GM19099 (cell line): Measurements from ENCODE around the gene DENND1A.

Experiments used
- POLR2A ChIP-seq: IDR thresholded peaks from 3 replicates; pipeline ENCODE4 v1.6.1; 2011; ENCODE audit warnings: low read depth; ENCODE audit not compliant: insufficient read length; ENCODE audit errors: extremely low read depth

Gene DENND1A

DNA sequence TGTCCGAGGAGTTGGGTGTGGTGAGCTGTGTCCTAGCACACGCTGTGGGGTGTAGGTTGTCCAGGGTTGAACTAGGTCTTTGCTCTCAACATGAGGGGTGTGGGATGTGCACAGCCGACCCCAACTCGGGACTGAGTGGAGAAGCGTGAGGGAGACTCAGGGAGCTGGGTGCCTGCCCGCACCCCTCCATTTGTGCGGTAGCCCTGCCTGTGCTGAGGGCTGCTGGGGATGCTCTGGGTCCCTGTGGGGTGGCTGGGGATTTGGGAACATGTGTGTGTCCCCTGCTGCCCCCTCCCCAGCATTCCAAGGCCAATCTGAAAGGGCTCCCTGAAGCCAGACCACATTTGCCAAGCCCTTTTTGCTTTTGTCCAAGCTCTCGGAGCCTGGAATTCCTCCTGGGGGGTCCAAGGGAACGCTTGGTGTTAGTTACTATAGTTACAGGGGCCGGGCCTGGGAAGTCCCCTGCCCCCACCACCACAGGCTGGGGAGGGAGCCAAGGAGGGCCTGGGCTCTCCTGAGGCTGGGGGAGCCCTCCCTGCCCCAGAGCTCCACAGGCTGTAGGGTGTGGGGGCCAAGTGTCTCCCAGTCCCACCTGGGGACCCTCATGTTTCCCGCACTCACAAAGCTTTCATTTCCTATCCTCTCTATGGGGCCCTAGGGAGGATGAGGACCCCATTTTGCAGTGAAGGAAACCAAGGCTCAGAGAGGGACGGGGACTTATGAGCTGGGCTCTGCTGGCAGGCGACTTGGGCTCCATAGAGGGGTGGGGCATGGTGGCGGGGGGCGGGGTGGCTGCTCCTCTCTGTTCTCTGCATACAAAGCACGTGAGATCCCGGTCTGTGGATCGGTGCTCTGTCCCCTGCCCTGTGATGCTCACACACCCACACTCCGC, 572.8 kb downstream of the DENND1A start:
- TF ChIP-seq POLR2A: no peak

DNA sequence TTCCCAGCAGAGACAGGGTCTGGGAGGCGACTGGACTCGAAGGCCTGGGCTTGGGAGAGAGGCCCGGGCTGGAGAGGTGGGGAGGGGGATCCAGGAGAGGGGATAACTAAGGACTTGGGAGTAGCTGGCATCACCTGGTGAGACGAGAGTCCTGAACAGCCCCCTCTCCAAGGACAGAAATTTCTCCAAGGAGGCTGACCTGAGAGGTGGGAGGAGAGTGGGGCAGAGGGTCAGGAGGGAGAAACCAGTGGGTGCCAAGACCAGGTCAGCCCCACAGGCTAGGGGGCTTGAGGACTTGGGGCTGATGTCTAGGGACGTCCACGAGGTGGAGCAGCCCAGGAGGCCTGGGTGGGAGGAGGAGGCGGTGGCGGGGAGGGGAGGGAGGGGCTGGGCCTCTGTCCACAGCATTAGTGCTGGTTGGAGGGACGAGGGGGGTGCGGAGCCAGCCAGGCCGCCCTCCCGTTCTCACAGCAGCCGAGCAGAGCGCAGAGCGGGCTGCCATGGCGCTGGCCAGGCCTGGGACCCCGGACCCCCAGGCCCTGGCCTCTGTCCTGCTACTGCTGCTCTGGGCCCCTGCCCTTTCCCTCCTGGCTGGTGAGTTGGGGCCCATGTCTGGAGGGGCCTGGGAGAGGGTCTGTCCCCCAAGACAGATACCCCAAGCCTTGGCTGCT, 574.0 kb downstream of the DENND1A start, which contains the start of gene CRB2:
Gene CRB2 (plus strand): TSS at position 437 of the 671 bp plus-strand sequence. CDS start 64 bp downstream, at position 501.
- TF ChIP-seq POLR2A: no peak

DNA sequence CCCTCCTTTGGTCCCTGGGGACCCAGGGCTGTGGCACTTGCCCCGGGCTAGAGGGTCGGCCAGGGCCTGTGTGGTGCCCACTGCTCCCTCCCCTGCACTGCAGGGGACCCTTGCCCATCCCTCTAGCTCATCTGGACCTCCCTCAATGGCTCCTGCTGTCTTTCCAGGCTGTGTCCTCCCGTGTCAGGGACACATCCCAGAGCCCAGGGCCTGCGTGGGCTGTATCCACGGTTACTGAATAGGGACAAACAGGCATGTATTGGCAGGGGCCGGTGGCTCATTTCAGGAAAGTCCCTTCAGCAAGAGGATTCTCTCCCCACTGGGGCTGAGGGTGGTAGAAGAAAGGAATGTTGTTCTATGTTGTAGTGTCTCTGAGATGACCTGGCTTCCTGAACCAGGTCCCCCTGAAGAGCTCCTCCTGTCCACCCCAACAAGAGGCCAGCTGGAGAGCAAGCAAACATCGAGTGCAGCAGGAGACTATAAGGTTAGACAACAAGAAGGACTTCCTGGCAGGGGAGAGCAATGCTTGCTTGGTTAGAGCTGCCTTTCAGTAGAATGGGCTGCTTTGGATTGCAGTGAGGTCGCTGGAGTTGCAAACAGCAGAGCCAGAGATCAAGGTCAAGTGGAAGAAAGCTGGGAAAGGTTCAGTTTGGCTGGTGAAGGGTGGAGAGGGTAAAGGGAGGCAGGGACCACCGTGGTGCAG, 575.0 kb downstream of the DENND1A start:
- no peak for TF ChIP-seq POLR2A

DNA sequence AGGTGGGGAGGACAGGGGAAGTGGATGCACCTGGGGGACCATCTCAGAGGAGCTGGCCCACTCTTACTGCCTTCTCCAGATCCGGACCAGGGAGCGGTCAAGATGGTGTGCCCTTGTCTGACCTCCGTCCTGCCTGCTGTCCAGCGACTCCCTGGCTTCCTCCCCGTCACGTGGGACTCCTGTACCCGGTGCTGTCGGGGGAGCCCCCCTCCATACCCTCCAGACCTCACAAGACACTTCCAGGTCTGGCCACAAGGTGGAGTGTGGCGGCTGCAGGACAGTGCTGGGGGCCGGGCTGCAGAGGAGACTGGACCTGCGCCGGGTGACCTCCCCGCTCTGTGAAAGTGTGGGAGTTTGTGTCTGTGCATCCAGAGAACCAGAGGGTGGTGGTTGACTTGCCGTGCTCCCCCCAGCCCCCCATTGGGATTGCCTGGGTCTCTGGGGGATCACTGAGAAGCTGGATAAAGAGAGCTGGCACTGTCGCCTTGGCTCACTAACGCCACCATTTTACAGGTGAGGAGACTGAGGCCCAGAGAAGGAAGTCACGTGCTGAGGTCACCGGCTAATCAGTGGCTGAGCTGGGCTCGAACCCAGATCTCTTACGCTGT, 575.8 kb downstream of the DENND1A start:
- no peak for TF ChIP-seq POLR2A

DNA sequence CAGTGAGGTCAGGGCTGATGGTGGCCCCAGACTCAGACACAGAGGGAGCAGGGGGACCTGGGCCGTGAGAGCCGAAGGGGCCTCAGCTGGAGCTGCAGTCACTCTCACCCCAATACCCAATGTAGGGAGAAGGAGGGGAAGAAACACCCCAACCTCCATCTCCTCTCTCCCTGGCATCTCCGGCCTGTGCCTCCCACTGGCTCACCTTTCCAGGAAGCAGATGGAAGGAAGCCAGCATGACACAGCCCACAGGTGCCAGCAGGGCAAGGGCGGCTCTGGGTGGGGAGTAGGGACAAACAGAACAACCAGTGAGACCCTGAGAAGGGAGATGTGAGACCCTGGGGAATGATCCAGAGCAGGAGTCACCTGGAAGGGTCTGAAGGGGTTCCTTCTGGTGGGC, 576.9 kb downstream of the DENND1A start:
- TF ChIP-seq POLR2A: no peak

DNA sequence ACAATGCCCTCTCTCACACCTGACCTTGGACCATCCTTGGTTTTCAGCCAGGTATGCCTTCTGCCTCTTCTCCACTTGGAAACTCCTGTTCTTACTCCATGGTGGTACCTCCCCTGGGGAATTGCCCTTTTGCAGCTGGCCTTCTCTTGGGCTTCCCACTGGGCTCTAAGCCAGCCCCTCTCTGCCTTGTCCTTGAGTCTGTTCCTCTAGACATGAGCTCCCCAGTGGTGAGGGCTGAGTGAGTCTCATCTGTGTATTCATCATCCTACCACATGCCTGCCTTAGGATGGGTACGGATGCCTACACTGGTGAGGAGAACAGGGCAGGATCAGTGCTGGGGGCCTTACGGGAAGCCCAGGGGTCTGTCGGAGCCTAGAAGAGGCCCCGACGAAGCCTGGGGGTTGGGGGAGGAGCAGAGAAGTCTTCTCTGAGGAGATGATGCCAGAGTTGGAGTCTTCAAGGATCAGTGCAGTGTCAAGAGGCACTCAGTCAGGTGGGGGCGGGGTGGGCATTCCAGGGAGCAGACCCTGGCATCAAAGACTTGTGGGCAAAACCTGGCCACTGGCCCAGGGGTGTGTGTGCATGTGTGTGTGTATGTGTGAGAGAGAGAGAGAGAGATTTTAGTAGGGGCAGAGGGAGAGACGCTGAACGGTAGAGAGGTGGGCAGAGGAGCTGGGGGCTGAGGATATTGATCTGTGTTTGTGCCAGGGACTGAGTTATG, 579.2 kb downstream of the DENND1A start:
- no peak for TF ChIP-seq POLR2A

DNA sequence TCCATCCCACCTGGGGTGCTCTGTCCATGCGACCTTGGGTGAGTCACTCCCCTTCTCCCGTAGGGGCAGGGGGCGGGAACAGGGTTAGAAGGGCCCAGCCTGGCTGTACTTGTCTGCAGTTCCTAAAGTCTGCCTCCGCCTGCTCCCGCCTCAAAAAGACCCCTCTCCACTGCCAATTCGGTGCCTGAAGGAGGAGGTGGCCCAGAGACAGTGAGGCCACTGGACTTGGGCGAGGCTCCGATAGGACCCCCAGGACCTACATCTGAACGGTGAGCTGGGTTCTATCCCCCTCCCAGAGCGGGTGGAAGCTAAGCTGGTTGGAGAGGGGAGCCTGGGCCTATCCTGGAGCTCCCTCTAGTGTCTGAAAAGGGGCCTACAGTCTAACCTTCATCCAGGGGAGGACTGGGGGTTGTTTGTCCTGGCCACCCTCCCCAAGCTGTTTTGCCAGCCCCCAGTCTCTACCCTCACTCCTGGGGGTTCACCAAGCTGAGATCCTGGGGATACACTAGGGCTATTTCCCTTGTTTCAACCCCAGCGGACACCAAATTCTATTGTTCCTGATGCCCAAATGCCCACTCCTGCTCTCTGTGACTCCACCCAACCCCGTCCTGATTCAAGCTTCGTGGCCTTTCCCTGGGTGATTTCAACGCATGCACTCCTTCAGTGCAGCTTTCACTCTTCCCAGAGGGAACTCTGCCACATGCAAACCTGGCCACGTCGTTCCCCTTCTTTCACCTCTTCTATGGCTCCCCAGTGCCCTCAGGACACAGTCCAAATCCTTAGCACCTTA, 580.0 kb downstream of the DENND1A start:
- no peak for TF ChIP-seq POLR2A

DNA sequence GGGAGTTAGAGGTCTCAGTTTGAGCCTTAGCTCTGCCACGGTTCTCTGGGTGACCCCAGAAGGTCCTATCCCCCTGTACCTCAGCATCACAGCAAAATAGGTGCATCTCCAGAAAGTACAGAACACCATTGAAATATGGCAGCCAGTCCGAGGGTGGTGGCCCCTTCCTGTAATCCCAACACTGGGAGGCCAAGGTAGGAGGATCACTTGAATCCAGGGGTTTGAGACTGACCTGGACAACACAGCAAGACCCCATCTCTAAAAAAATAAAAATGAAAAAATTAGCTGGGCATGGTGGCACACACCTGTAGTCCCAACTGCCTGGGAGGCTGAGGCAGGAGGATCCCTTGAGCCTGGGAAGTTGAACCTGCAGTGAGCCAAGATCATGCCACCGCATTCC, 580.9 kb downstream of the DENND1A start:
- no peak for TF ChIP-seq POLR2A

DNA sequence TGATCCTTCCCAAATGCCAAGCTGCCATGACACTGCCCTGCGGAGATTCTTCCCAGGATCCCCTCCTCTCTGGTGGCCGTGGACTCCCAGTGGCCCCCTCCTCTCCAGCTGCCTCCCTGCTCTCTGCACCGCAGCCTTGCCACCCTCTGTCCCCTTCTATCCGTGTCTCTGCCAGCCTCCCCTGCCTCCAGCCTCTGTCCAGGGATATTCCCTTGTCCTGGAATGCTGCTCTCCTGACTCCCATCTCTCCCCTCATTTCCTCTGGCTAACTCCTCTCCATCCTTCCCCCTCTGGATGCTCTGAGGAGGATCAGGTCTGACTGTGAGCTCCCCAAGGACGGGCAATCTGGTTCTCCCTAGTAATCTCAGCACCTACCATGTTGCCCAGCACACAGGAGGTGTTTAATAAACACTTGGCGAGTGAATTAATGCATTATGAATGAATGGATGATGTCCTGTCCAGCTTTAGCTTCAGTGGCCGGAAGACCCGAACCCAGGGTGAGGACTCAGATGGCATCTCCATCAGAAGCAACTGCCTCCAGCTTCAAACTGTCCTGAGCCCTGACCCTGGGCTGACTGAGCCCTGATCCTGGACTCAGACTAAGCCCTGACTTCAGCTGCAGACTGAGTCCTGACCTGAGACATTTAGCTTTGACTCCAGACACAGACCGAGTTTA, 581.5 kb downstream of the DENND1A start:
- TF ChIP-seq POLR2A: no peak

DNA sequence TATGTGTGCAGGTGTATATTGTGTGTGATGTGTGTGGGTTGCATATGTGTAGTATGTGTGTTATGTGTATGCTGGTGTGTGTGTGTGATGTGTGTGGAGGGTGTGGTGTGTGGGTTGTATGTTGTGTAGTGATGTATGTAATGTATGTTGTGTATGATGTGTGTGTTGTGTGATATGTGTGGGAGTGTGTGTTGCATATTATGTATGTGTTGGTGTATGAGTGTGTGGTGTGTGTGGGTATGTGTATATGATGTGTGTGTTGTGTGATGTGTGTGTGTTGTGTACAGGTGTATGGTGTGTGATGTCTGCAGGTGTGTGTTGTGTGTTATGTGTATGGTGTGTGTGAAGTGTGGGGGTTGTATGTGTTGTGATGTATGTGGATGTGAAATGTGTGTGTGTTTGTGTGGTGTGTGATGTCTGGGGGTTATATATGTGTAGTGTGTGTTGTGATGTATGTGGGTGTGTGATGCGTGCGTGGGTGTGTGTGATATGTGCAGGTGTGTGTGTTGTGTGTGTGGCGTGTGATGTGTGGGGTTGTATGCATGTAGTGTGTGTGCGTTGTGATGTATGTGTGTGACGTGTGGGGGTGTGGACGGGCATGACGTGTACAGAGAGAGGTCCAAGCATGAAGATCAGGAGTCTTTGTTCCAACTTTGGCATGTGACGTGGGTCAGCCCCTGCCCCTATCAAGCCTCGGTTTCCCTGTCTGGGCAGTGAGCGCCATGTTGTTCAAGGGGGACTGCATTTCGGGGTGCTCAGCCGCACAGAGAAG, 582.5 kb downstream of the DENND1A start:
- TF ChIP-seq POLR2A: no peak

DNA sequence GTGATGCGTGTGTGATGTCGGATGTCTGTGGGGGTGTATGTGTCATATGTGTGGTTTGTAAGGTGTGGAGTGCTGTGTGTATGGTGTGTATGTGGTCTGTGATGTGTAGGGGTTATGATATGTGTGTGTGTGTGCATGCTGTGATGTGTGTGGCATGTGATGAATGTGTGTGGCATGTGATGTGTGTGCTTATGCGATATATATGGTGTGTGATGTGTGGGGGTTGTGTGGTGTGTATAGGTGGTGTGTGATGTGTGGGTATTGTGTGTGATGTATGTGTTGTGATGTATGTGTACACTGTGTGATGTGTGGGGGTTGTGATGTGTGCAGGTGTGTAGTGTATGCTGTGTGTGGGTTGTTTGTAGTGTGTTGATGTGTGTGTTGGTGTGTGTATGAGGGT, 583.1 kb downstream of the DENND1A start:
- no peak for TF ChIP-seq POLR2A

DNA sequence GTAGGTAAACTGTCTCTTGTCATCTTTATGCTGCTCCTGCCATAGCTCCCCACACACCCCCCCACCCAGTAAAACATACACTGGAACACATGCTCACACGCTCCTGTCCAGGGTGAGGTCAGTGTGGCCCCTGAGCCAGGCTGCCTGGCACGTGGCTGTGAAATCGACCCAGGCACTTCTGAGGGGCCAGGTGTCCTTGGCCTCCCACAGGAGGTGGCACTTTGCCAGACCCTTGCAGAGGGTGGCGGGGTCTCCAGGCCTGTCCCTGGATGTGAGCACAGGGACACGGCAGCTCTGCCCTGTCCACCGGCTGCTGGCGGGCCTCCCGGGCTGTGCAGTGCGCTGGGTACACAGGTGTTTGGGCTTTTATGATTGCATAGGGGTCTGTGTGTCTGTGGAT, 583.9 kb downstream of the DENND1A start:
- no peak for TF ChIP-seq POLR2A
